Measurements from ENCODE around the gene LMTK3. TPM values are rescaled to one million over a fixed set of nuclear protein-coding genes. Genes with fewer than 3 reads are reported as not detected.
A peak's percentile ranks its signal among the peaks of the same experiment; 100 is the strongest.

Gene LMTK3
- polyA plus RNA-seq, 3 donors from 2014 or later: not detected

GRCh38 chr19:48455908-48456562, 55.6 kb downstream of the LMTK3 start:
- no peak for DNase-seq
- Mint-ChIP-seq H3K4me1 (peaks cover 5 to 9% of the 10 kb centered on the region in 2 donors), H3K27ac (no peak overlapping the region), H3K4me3 (no peak overlapping the region), H3K27me3 (ENCODE audit: low read depth in 3 of 3) (peaks cover 0 to 2% (median 0%) of the 10 kb centered on the region in 3 donors), H3K9me3 (no peaks in the 10 kb centered on the region), H3K36me3 (peaks cover 0 to 24% (median 11%) of the 10 kb centered on the region in 3 donors)

DNA sequence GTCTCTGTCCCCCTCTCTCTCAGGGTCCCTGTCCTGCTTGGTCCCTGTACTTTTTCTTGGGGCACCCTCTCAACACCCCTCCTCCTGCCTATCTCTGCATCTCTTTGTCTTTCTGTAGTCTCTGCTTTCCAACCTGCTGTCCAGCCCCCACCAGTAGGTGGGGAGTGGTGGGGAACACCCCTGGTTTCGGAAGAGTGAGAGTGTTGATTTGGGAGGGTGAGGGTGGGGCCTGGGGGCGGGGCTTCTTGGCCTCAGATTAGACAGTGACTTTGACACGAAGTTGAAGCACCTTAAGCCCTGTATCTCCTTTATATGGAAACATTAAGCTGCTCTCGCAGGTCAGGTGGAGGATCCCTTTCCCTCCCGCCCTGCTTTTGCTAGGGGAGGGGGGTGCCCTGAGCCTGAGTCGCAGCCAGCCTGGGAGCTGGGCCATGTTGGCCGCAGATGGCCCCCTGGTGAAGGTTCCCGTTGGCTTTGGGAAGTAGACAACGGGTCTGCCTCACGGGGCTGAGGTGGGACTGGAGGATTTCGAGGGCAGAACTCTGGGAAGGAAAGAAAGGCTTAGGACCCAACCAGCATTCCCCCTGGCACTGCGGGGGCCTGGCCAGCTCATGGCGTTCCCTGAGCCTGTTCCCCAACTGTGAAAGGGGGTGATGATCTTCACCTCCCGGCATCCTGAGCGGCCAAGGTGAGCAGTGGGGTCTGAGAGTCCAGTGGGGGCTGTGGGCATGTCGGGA, 56.3 kb downstream of the LMTK3 start, which contains the start of gene KCNJ14:
TSS of gene KCNJ14 (plus strand) at position 404 of the 737 bp plus-strand sequence. CDS start 6,151 bp downstream, outside the sequence.
- H3K4me3 Mint-ChIP-seq: no peak within 1 kb of the TSS
- H3K27me3 Mint-ChIP-seq (ENCODE audit: low read depth in 3 of 3): peaks cover 0 to 2% (median 0%) of the 10 kb centered on the region in 3 donors
- peak within 1 kb of the TSS in 2 of 6 donors; percentile 17 to 82 for H3K27ac Mint-ChIP-seq
- no peaks in the 10 kb centered on the region for H3K9me3 Mint-ChIP-seq
- H3K4me1 Mint-ChIP-seq: peaks cover 5 to 9% of the 10 kb centered on the region in 2 donors
- peaks cover 0 to 24% (median 11%) of the 10 kb centered on the region in 3 donors for H3K36me3 Mint-ChIP-seq
- DNase-seq: no peak

DNA sequence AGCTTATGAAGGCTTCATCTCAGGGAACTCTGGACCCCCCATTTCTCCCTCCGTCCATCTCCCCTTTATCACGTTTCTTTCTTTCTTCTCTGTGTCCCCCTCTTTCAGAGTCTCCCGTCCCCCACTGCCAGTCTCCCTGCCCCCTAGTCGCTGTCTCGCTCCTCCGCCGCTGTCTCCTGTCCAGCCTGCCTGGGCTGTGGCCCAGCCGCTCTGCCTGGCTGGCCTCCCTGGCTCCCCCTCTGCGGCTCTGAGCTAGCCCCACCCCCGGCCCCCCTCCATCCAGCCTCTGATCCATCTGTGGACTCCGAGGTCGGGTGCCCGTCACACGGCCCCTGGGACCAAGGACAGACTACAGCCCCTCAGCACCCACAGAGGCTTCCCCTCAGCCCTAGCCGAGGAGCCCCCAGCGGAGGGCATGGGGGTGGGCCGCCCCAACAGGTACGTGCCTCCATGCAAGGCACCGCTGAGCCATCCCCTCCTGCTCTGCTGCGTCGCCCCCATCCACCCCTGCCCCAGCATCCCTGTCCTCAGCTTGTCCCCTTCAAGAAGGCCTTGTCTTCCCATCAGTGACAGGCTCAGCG, 57.4 kb downstream of the LMTK3 start:
- no peak overlapping the region for H3K4me3 Mint-ChIP-seq
- DNase-seq: no peak
- H3K27ac Mint-ChIP-seq: peak overlapping the region in 1 of 6 donors; percentile 82
- H3K4me1 Mint-ChIP-seq: peaks cover 6 to 9% of the 10 kb centered on the region in 2 donors
- H3K27me3 Mint-ChIP-seq (ENCODE audit: low read depth in 3 of 3): peaks cover 0 to 2% (median 0%) of the 10 kb centered on the region in 3 donors
- no peaks in the 10 kb centered on the region for H3K9me3 Mint-ChIP-seq
- H3K36me3 Mint-ChIP-seq: peaks cover 3 to 27% (median 11%) of the 10 kb centered on the region in 3 donors

GRCh38 chr19:48452289-48453190, 59.1 kb downstream of the LMTK3 start:
- H3K9me3 Mint-ChIP-seq: no peaks in the 10 kb centered on the region
- DNase-seq: no peak
- peaks cover 14 to 38% (median 22%) of the 10 kb centered on the region in 3 donors for H3K36me3 Mint-ChIP-seq
- H3K27me3 Mint-ChIP-seq (ENCODE audit: low read depth in 3 of 3): peaks cover 0 to 2% (median 0%) of the 10 kb centered on the region in 3 donors
- no peak overlapping the region for H3K4me3 Mint-ChIP-seq
- peaks cover 10 to 22% of the 10 kb centered on the region in 2 donors for H3K4me1 Mint-ChIP-seq
- H3K27ac Mint-ChIP-seq: no peak overlapping the region

- H3K27ac Mint-ChIP-seq: no peak overlapping the region
These were observed 60.0 kb downstream of the LMTK3 start for GRCh38 chr19:48451624-48452023.

DNA sequence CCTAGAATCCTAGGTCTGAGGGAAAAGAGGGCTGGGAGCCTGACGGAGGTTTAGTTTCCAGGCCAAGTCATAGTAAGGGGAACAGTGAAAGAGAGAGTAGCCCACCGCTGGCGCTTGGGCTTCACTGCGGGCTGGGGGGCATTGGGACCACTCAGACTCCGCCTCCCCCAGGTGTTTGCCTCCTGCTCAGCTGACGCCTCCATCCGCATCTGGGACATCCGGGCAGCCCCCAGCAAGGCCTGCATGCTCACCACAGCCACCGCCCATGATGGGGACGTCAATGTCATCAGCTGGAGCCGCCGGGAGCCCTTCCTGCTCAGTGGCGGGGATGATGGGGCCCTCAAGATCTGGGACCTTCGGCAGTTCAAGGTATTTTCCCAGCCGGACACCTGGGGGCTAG, 60.8 kb downstream of the LMTK3 start:
- H3K36me3 Mint-ChIP-seq: peaks cover 15 to 41% (median 23%) of the 10 kb centered on the region in 3 donors
- H3K27ac Mint-ChIP-seq: no peak overlapping the region
- DNase-seq: no peak
- peaks cover 0 to 2% (median 0%) of the 10 kb centered on the region in 3 donors for H3K27me3 Mint-ChIP-seq (ENCODE audit: low read depth in 3 of 3)
- H3K4me3 Mint-ChIP-seq: no peak overlapping the region
- H3K4me1 Mint-ChIP-seq: peaks cover 17 to 32% of the 10 kb centered on the region in 2 donors
- no peaks in the 10 kb centered on the region for H3K9me3 Mint-ChIP-seq

More at GRCh38 chr19:48451624-48452023, 60.0 kb downstream of the LMTK3 start:
- Mint-ChIP-seq H3K4me1 (peaks cover 11 to 25% of the 10 kb centered on the region in 2 donors), H3K4me3 (no peak overlapping the region), H3K9me3 (no peaks in the 10 kb centered on the region), H3K36me3 (peaks cover 15 to 41% (median 23%) of the 10 kb centered on the region in 3 donors), H3K27me3 (ENCODE audit: low read depth in 3 of 3) (peaks cover 0 to 2% (median 0%) of the 10 kb centered on the region in 3 donors)
- no peak for DNase-seq

DNA sequence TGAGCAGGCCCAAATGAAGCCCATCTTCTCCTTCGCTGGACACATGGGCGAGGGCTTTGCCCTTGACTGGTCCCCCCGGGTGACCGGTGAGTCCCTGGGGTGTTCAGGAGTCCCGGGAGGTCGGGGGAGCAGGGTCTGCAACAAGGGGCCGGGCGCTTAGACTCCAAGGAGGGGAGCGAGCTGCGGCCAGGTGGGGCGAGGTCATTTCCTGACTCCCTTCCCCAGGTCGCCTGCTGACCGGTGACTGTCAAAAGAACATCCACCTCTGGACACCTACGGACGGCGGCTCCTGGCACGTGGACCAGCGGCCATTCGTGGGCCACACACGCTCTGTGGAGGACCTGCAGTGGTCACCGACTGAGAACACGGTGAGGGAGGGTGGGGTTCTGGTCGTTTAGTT, 61.2 kb downstream of the LMTK3 start:
- Mint-ChIP-seq H3K27me3 (ENCODE audit: low read depth in 3 of 3) (peaks cover 3 to 5% (median 4%) of the 10 kb centered on the region in 3 donors), H3K4me3 (no peak overlapping the region), H3K27ac (no peak overlapping the region), H3K36me3 (peaks cover 15 to 44% (median 23%) of the 10 kb centered on the region in 3 donors), H3K4me1 (peaks cover 21 to 37% of the 10 kb centered on the region in 2 donors), H3K9me3 (no peaks in the 10 kb centered on the region)
- no peak for DNase-seq

GRCh38 chr19:48448563-48448962, 63.1 kb downstream of the LMTK3 start:
- DNase-seq: no peak
- H3K27me3 Mint-ChIP-seq (ENCODE audit: low read depth in 3 of 3): peaks cover 10 to 16% (median 14%) of the 10 kb centered on the region in 3 donors
- H3K9me3 Mint-ChIP-seq: no peaks in the 10 kb centered on the region
- peaks cover 15 to 38% (median 16%) of the 10 kb centered on the region in 3 donors for H3K36me3 Mint-ChIP-seq
- peak overlapping the region in 2 of 6 donors; percentile 43 for H3K27ac Mint-ChIP-seq
- H3K4me3 Mint-ChIP-seq: no peak overlapping the region
- H3K4me1 Mint-ChIP-seq: peaks cover 31 to 41% of the 10 kb centered on the region in 2 donors

GRCh38 chr19:48446579-48446978, 65.1 kb downstream of the LMTK3 start:
- Mint-ChIP-seq H3K4me3 (peak overlapping the region; percentile 97 to 100 (median 99)), H3K9me3 (no peaks in the 10 kb centered on the region), H3K27ac (peak overlapping the region; percentile 30 to 99 (median 96)), H3K36me3 (peaks cover 15 to 29% (median 16%) of the 10 kb centered on the region in 3 donors), H3K4me1 (peaks cover 31 to 41% of the 10 kb centered on the region in 2 donors), H3K27me3 (ENCODE audit: low read depth in 3 of 3) (peaks cover 10 to 20% (median 16%) of the 10 kb centered on the region in 3 donors)
- no peak for DNase-seq

DNA sequence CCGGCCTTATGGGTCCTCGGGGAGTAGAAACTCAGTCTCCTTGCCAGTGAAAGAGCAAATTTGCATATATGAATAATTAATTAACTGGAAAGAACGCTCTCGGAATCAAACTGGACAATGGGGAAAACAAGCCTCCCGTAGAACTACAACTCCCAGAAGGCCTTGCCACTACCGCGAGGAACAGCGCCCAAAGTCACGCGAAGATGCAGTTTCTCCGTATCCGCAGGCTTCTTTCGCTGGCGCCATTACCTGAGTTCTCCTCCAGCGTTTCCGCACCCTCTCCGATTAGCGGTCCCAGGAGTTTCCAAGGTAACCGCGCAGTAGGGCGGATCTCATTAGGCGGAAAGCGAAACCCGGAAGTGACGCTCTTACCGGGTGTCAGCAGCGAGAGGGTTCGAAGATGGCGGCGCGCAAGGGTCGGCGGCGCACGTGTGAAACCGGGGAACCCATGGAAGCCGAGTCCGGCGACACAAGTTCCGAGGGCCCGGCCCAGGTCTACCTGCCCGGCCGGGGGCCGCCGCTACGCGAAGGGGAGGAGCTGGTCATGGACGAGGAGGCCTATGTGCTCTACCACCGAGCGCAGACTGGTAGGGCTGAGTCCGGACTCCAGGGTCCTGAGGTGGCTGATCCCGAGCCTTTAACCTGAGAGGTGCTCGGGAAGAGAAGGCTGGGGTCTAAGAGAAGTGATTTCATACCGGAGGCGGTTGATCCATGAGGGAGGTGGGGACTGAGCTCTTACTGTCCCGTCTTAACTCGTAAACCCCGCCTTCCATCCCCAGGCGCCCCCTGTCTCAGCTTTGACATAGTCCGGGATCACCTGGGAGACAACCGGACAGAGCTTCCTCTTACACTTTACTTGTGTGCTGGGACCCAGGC, 65.8 kb downstream of the LMTK3 start, which contains the start of gene GRWD1:
TSS of gene GRWD1 (plus strand) at position 378 of the 876 bp plus-strand sequence. CDS start at position 401, 23 bp downstream.
- Mint-ChIP-seq H3K27me3 (ENCODE audit: low read depth in 3 of 3) (peaks cover 13 to 25% (median 22%) of the 10 kb centered on the region in 3 donors), H3K36me3 (peaks cover 13 to 23% (median 18%) of the 10 kb centered on the region in 3 donors), H3K4me3 (peak within 1 kb of the TSS; percentile 97 to 100 (median 99)), H3K9me3 (no peaks in the 10 kb centered on the region), H3K27ac (peak within 1 kb of the TSS; percentile 95 to 100 (median 99)), H3K4me1 (peaks cover 29 to 41% of the 10 kb centered on the region in 2 donors)
- peak; percentile 85 to 89 (median 86) for DNase-seq

- H3K27ac Mint-ChIP-seq: peak overlapping the region; percentile 95 to 100 (median 99)
- H3K4me1 Mint-ChIP-seq: peaks cover 29 to 41% of the 10 kb centered on the region in 2 donors
These were observed 66.4 kb downstream of the LMTK3 start for GRCh38 chr19:48445256-48445605.

GRCh38 chr19:48444936-48445200, 66.8 kb downstream of the LMTK3 start:
- Mint-ChIP-seq H3K9me3 (no peaks in the 10 kb centered on the region), H3K27me3 (ENCODE audit: low read depth in 3 of 3) (peaks cover 17 to 31% (median 23%) of the 10 kb centered on the region in 3 donors), H3K4me1 (peaks cover 29 to 41% of the 10 kb centered on the region in 2 donors), H3K4me3 (peak overlapping the region; percentile 97 to 100 (median 99)), H3K36me3 (peaks cover 13 to 23% (median 18%) of the 10 kb centered on the region in 3 donors), H3K27ac (peak overlapping the region; percentile 76 to 100 (median 98))
- no peak for DNase-seq

More at GRCh38 chr19:48445256-48445605, 66.4 kb downstream of the LMTK3 start:
- no peak for DNase-seq
- Mint-ChIP-seq H3K9me3 (no peaks in the 10 kb centered on the region), H3K36me3 (peaks cover 13 to 23% (median 18%) of the 10 kb centered on the region in 3 donors), H3K4me3 (peak overlapping the region; percentile 97 to 100 (median 99)), H3K27me3 (ENCODE audit: low read depth in 3 of 3) (peaks cover 17 to 31% (median 23%) of the 10 kb centered on the region in 3 donors)

Data from immature natural killer cell (primary cell).